GM12801 (cell line): ENCODE measurements around the gene MRM1.
A peak's percentile ranks its signal among the peaks of the same experiment; 100 is the strongest.

ENCODE experiments used
- CTCF ChIP-seq: IDR thresholded peaks from one replicate; pipeline ENCODE4 v1.5.1; 2011; ENCODE audit warnings: control low read depth; ENCODE audit not compliant: insufficient read length; ENCODE audit errors: extremely low read depth

The MRM1 gene

GRCh38 chr17:36625188-36625587 is 23.8 kb downstream of the MRM1 start:
- no peak for TF ChIP-seq CTCF

- TF ChIP-seq CTCF, result no peak
Measured at GRCh38 chr17:36627101-36627500, 25.7 kb downstream of the MRM1 start.

- TF ChIP-seq CTCF, result no peak
Measured at GRCh38 chr17:36628576-36628975, 27.2 kb downstream of the MRM1 start.

GRCh38 chr17:36629252-36629847 is 28.0 kb downstream of the MRM1 start:
- TF ChIP-seq CTCF, result peak; percentile 16

GRCh38 chr17:36629970-36630502 is 28.7 kb downstream of the MRM1 start:
- TF ChIP-seq CTCF, result no peak

GRCh38 chr17:36631022-36631421 is 29.6 kb downstream of the MRM1 start:
- TF ChIP-seq CTCF, result no peak

- no peak for TF ChIP-seq CTCF
Measured at GRCh38 chr17:36632916-36633771, 31.8 kb downstream of the MRM1 start.
